ENCODE measurements around the gene L3MBTL4. TPM values are rescaled to one million over a fixed set of nuclear protein-coding genes. Genes with fewer than 3 reads are reported as not detected.

Gene L3MBTL4
- total RNA-seq, 2 donors from 2014 or later: 4.6 to 7.2 TPM

DNA sequence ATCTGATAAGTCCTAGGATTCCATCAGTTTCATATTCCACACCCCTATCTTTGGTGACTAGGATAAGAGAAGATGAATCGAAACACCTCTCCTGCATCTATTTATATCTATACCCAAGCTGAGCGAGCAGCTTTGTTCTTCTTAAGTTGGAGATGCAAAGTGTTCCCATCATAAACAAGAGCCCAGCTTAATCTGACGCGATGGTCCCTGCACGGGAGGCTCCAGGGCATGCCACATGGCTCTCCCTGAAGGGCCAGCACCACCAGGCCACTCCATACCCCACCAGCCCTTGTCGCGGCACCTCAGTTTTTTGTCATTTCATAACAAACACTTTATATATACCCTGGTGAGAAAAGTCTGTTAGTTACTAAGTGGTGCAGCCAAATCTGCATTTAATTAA is 255.3 kb downstream of the L3MBTL4 start:
- no peak overlapping the region for H3K27ac Mint-ChIP-seq
- DNase-seq: no peak
- no peak overlapping the region for H3K4me3 Mint-ChIP-seq
- no peak overlapping the region for H3K9ac ChIP-seq (ENCODE audit: extremely low read depth, low read length, poor library complexity, severe bottlenecking)
- H3K36me3 ChIP-seq (ENCODE audit: control insufficient read depth, insufficient read depth, low read length): no peaks in the 10 kb centered on the region
- H3K4me1 Mint-ChIP-seq: no peaks in the 10 kb centered on the region
- H3K36me3 Mint-ChIP-seq (ENCODE audit: low read depth): no peaks in the 10 kb centered on the region
- peaks cover 19% of the 10 kb centered on the region for H3K9me3 Mint-ChIP-seq
- WGBS, 2 experiments (ENCODE audit: insufficient coverage in 1 of 2, insufficient read length in 1 of 2): 93% methylated on average over 5 of the region's 7 CpGs; no CpG with 5 or more reads in 1 of the 2 experiments
- H3K4me1 ChIP-seq (ENCODE audit: control insufficient read depth, insufficient read depth, low read length): no peaks in the 10 kb centered on the region
- no peak overlapping the region for H3K27ac ChIP-seq (ENCODE audit: low read depth, low read length)
- H3K27me3 ChIP-seq (ENCODE audit: control insufficient read depth, insufficient read depth, low read length, poor library complexity, severe bottlenecking): no peaks in the 10 kb centered on the region
- H3K4me3 ChIP-seq (ENCODE audit: low read length): no peak overlapping the region
- H3K9me3 ChIP-seq (ENCODE audit: control insufficient read depth, low read length): peaks cover 17% of the 10 kb centered on the region
- TF ChIP-seq, protein P1, sequence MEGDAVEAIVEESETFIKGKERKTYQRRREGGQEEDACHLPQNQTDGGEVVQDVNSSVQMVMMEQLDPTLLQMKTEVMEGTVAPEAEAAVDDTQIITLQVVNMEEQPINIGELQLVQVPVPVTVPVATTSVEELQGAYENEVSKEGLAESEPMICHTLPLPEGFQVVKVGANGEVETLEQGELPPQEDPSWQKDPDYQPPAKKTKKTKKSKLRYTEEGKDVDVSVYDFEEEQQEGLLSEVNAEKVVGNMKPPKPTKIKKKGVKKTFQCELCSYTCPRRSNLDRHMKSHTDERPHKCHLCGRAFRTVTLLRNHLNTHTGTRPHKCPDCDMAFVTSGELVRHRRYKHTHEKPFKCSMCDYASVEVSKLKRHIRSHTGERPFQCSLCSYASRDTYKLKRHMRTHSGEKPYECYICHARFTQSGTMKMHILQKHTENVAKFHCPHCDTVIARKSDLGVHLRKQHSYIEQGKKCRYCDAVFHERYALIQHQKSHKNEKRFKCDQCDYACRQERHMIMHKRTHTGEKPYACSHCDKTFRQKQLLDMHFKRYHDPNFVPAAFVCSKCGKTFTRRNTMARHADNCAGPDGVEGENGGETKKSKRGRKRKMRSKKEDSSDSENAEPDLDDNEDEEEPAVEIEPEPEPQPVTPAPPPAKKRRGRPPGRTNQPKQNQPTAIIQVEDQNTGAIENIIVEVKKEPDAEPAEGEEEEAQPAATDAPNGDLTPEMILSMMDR (conservative IDR thresholded peaks at IDR 0.05): no peak
- H3K27me3 Mint-ChIP-seq (ENCODE audit: insufficient read depth): no peaks in the 10 kb centered on the region

DNA sequence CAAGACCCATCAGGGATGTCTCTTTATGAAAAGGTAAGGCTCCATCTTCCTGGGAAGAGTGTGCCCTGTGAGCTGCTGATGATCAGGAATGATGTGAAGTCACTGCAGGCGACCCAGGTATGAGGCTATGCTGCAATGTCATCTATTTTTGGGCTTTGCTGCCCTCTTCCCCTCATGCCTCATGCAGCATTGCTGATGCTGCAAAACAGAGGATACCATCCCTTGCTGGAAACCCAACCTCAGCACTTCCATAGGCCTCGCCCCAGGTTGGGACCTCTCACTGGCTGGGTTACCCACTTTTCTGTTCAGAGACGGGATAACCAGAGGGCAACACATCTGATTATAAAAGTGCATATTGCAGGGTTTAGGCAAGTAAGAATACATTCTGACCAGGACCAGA is 255.8 kb downstream of the L3MBTL4 start:
- H3K4me3 Mint-ChIP-seq: no peak overlapping the region
- H3K27ac Mint-ChIP-seq: no peak overlapping the region
- no peaks in the 10 kb centered on the region for H3K36me3 Mint-ChIP-seq (ENCODE audit: low read depth)
- no peaks in the 10 kb centered on the region for H3K4me1 Mint-ChIP-seq
- Histone ChIP-seq H3K4me3 (ENCODE audit: low read length) (no peak overlapping the region), H3K27me3 (ENCODE audit: control insufficient read depth, insufficient read depth, low read length, poor library complexity, severe bottlenecking) (no peaks in the 10 kb centered on the region), H3K9ac (ENCODE audit: extremely low read depth, low read length, poor library complexity, severe bottlenecking) (no peak overlapping the region), H3K9me3 (ENCODE audit: control insufficient read depth, low read length) (peaks cover 17% of the 10 kb centered on the region), H3K4me1 (ENCODE audit: control insufficient read depth, insufficient read depth, low read length) (no peaks in the 10 kb centered on the region), H3K36me3 (ENCODE audit: control insufficient read depth, insufficient read depth, low read length) (no peaks in the 10 kb centered on the region), H3K27ac (ENCODE audit: low read depth, low read length) (no peak overlapping the region)
- no peak for DNase-seq
- peaks cover 15% of the 10 kb centered on the region for H3K9me3 Mint-ChIP-seq
- H3K27me3 Mint-ChIP-seq (ENCODE audit: insufficient read depth): no peaks in the 10 kb centered on the region
- WGBS, 2 experiments (ENCODE audit: insufficient coverage in 1 of 2, insufficient read length in 1 of 2): 89 to 100% methylated on average over 1 to 3 of the region's 3 CpGs
- TF ChIP-seq, protein P1 (conservative IDR thresholded peaks at IDR 0.05): no peak

DNA sequence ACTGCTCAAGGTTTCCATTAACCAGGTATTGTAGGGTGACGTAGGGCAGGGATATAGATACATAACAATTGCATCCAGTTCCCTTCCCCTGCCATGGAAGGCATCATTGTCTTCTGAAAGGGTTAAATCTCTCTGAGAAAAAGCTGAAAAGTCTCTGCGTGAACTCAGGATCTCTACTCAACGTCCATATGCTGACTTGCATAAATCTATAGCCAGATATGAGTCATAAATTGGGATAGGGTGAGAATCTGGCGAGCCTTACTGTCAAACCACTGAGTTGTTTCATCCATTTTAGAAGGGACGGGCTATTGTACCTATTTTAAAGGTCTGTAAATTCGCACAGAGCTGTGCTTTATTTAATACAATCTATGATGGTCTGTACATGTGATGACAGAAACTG is 258.3 kb downstream of the L3MBTL4 start:
- Mint-ChIP-seq H3K27me3 (ENCODE audit: insufficient read depth) (no peaks in the 10 kb centered on the region), H3K9me3 (no peaks in the 10 kb centered on the region), H3K27ac (no peak overlapping the region), H3K36me3 (ENCODE audit: low read depth) (no peaks in the 10 kb centered on the region), H3K4me3 (no peak overlapping the region), H3K4me1 (no peaks in the 10 kb centered on the region)
- Histone ChIP-seq H3K4me1 (ENCODE audit: control insufficient read depth, insufficient read depth, low read length) (no peaks in the 10 kb centered on the region), H3K9ac (ENCODE audit: extremely low read depth, low read length, poor library complexity, severe bottlenecking) (no peak overlapping the region), H3K27me3 (ENCODE audit: control insufficient read depth, insufficient read depth, low read length, poor library complexity, severe bottlenecking) (no peaks in the 10 kb centered on the region), H3K27ac (ENCODE audit: low read depth, low read length) (no peak overlapping the region), H3K4me3 (ENCODE audit: low read length) (no peak overlapping the region), H3K36me3 (ENCODE audit: control insufficient read depth, insufficient read depth, low read length) (no peaks in the 10 kb centered on the region), H3K9me3 (ENCODE audit: control insufficient read depth, low read length) (no peaks in the 10 kb centered on the region)
- DNase-seq: no peak
- 93 to 94% methylated on average over 5 to 6 of the region's 6 CpGs for WGBS, 2 experiments (ENCODE audit: insufficient coverage in 1 of 2, insufficient read length in 1 of 2)
- TF ChIP-seq, protein P1 (conservative IDR thresholded peaks at IDR 0.05): no peak
